ENCODE results near the gene FBN1. TPM values are rescaled to one million over a fixed set of nuclear protein-coding genes. Genes with fewer than 3 reads are reported as not detected.

The FBN1 gene
- total and polyA plus RNA-seq, 10 of the 15 experiments (the other 5 are each of a cell fraction or from before 2014, with no cell fraction given), result 2.2 to 15.3 (median 7.0) TPM

DNA sequence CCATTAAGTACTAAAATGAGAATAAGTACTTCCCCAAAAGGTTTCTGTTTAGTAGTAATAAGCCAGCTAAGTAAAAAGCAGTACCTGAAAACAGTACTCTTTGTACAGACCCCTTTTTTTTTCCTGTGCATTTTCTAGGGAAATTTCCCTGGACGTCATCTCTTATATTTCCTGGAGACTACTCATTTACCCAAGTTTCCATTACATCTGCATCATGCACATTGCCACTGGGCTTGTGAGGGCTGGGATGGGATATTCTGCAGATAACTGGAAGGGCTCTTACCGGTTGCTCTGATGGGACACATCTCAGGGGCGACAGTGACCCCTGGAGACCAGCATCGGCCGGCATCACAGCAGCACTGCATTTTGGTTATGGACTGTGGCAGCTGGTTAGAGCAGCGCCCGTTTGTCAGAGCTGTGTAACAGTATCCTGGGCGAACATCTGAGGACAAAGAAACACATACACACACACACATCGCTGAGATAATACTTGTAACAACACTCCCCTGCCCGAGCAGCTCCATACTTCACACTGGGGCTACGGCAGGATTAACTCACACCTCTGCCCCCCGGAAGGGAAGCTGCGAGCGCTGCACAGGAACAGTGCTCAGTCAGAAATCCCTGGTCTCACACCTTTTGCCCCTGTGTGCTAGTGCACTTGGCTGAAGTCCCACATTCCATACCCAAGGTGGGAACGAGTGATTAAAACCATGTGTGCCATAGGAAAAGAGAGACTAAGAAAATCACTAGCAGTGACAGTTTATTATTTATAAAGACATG lies 124.9 kb downstream of the FBN1 start:
- intact Hi-C loops (cut with micrococcal nuclease; ENCODE audit: unreplicated experiment) (no loop called here), in situ Hi-C loops (cut with MboI) (no loop called here)
- H3K4me2 ChIP-seq (ENCODE audit: control insufficient read depth, insufficient read depth), result no peak overlapping the region
- POLR2A ChIA-PET, result interaction anchor here (0.5 kb wide), 1 partner anchor 29 kb away, joined by 4 read pairs; no protein-coding TSS in a partner anchor
- no peaks in the 10 kb centered on the region for H3K36me3 ChIP-seq (ENCODE audit: control insufficient read depth in 2 of 2, insufficient read depth in 2 of 2, low read length in 1 of 2)
- BruUV-seq (replicated peaks), result no TSS peak
- no peaks in the 10 kb centered on the region for H3K79me2 ChIP-seq (ENCODE audit: control insufficient read depth, insufficient read depth, low read length)
- no peaks in the 10 kb centered on the region for H3K4me1 ChIP-seq (ENCODE audit: control insufficient read depth, insufficient read depth, low read length)
- H3K27me3 ChIP-seq (replicated peaks in 1 of 2; ENCODE audit: control insufficient read depth in 2 of 2, insufficient read depth in 2 of 2, low read length in 1 of 2), result no peaks in the 10 kb centered on the region
- no peak overlapping the region for H2AFZ ChIP-seq (ENCODE audit: control insufficient read depth, low read depth, low read length)
- CTCF ChIA-PET, result interaction anchor here (0.6 to 1.5 kb wide), 3 partner anchors 13 to 15 kb away, joined by 3 read pairs; no protein-coding TSS in a partner anchor
- WGBS (ENCODE audit: insufficient coverage, insufficient replicate concordance, low lambda C conversion rate, missing lambda C conversion rate), result 79% methylated on average over 15 of the region's 15 CpGs
- H3K4me3 ChIP-seq, result no peak overlapping the region
- H3K27ac ChIP-seq (ENCODE audit: control insufficient read depth, insufficient read depth), result no peak overlapping the region
- no peak for DNase-seq (ENCODE audit: low read depth, low spot score)
- ATAC-seq, result no peak
- RAD21 ChIA-PET (ENCODE audit: unreplicated experiment), result no interaction called here
- no peaks in the 10 kb centered on the region for H4K20me1 ChIP-seq (ENCODE audit: control insufficient read depth, insufficient read depth)
- TF ChIP-seq BHLHE40 (IDR thresholded peaks at IDR 0.05; ENCODE audit: borderline replicate concordance in 1 of 2, low read depth in 2 of 2, low read length in 1 of 2) (no peak), CBFB (IDR thresholded peaks at IDR 0.05; ENCODE audit: low read depth) (no peak), SKIL (IDR thresholded peaks at IDR 0.05; ENCODE audit: low read depth, poor library complexity, severe bottlenecking) (no peak), SP1 (IDR thresholded peaks at IDR 0.05; ENCODE audit: low read depth, low read length) (no peak), MTA2 (IDR thresholded peaks at IDR 0.05; ENCODE audit: low read depth) (no peak), TBL1XR1 (IDR thresholded peaks at IDR 0.05; ENCODE audit: low read depth, low read length) (no peak)
- TF ChIP-seq, protein P1, sequence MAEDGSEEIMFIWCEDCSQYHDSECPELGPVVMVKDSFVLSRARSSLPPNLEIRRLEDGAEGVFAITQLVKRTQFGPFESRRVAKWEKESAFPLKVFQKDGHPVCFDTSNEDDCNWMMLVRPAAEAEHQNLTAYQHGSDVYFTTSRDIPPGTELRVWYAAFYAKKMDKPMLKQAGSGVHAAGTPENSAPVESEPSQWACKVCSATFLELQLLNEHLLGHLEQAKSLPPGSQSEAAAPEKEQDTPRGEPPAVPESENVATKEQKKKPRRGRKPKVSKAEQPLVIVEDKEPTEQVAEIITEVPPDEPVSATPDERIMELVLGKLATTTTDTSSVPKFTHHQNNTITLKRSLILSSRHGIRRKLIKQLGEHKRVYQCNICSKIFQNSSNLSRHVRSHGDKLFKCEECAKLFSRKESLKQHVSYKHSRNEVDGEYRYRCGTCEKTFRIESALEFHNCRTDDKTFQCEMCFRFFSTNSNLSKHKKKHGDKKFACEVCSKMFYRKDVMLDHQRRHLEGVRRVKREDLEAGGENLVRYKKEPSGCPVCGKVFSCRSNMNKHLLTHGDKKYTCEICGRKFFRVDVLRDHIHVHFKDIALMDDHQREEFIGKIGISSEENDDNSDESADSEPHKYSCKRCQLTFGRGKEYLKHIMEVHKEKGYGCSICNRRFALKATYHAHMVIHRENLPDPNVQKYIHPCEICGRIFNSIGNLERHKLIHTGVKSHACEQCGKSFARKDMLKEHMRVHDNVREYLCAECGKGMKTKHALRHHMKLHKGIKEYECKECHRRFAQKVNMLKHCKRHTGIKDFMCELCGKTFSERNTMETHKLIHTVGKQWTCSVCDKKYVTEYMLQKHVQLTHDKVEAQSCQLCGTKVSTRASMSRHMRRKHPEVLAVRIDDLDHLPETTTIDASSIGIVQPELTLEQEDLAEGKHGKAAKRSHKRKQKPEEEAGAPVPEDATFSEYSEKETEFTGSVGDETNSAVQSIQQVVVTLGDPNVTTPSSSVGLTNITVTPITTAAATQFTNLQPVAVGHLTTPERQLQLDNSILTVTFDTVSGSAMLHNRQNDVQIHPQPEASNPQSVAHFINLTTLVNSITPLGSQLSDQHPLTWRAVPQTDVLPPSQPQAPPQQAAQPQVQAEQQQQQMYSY (CRISPR knock-in tag; IDR thresholded peaks at IDR 0.05), result no peak
- no peaks in the 10 kb centered on the region for H3K9me3 ChIP-seq (replicated peaks; ENCODE audit: control insufficient read depth, insufficient read depth, low read length)
- no peak overlapping the region for H3K9ac ChIP-seq (ENCODE audit: control insufficient read depth, insufficient read depth, low read length)
- SMC1A ChIA-PET (ENCODE audit: uncharacterized antibody, unreplicated experiment), result interaction anchor here (1.0 kb wide), 1 partner anchor 163 kb away, joined by 4 read pairs; no protein-coding TSS in a partner anchor
- no peak for FAIRE-seq
